ENCODE results near the gene GNG12.

- TF ChIP-seq CTCF (IDR thresholded peaks at IDR 0.05; ENCODE audit: insufficient read depth, low read length, poor library complexity, severe bottlenecking) (no peak), EZH2phosphoT487 (conservative IDR thresholded peaks at IDR 0.05; ENCODE audit: low read length) (no peak)
Measured at GRCh38 chr1:67787746-67788145, 45.5 kb downstream of the GNG12 start.

Measured in SU-DHL-6 (cell line).